ENCODE results near the gene CPZ. TPM values are rescaled to one million over a fixed set of nuclear protein-coding genes. Genes with fewer than 3 reads are reported as not detected.

Gene CPZ
- total RNA-seq, 3 donors from 2014 or later: 2.9 to 13.4 (median 7.5) TPM

- no peak for DNase-seq (ENCODE audit: low spot score in 2 of 2)
- H3K36me3 ChIP-seq: no peaks in the 10 kb centered on the region
- H3K4me1 ChIP-seq: no peaks in the 10 kb centered on the region
- H3K9me3 ChIP-seq: no peaks in the 10 kb centered on the region
- TF ChIP-seq POLR2AphosphoS5 (IDR thresholded peaks at IDR 0.05): no peak
- no peak for TF ChIP-seq POLR2A (IDR thresholded peaks at IDR 0.05)
- TF ChIP-seq CTCF (IDR thresholded peaks at IDR 0.05): no peak
- H3K27me3 ChIP-seq: no peaks in the 10 kb centered on the region
- no peak overlapping the region for H3K27ac ChIP-seq
- intact Hi-C loops (cut with DNase I; ENCODE audit: low total_unique reads): no loop called here
- H3K4me3 ChIP-seq: no peak overlapping the region
These were observed 32.9 kb upstream of the CPZ start for GRCh38 chr4:8559524-8560264.

- intact Hi-C loops (cut with DNase I; ENCODE audit: low total_unique reads): no loop called here
- H3K4me3 ChIP-seq: no peak overlapping the region
- no peaks in the 10 kb centered on the region for H3K27me3 ChIP-seq
- H3K4me1 ChIP-seq: no peaks in the 10 kb centered on the region
- TF ChIP-seq POLR2AphosphoS5 (IDR thresholded peaks at IDR 0.05) (no peak), CTCF (IDR thresholded peaks at IDR 0.05) (no peak), POLR2A (IDR thresholded peaks at IDR 0.05) (no peak)
- H3K27ac ChIP-seq: no peak overlapping the region
- no peaks in the 10 kb centered on the region for H3K9me3 ChIP-seq
- no peak for DNase-seq (ENCODE audit: low spot score in 2 of 2)
- no peaks in the 10 kb centered on the region for H3K36me3 ChIP-seq
These were observed 32.1 kb upstream of the CPZ start for GRCh38 chr4:8560265-8561047.

- Histone ChIP-seq H3K27ac (no peak overlapping the region), H3K27me3 (no peaks in the 10 kb centered on the region), H3K36me3 (no peaks in the 10 kb centered on the region), H3K4me1 (no peaks in the 10 kb centered on the region), H3K9me3 (no peaks in the 10 kb centered on the region), H3K4me3 (no peak overlapping the region)
- no peak for DNase-seq (ENCODE audit: low spot score in 2 of 2)
- TF ChIP-seq POLR2AphosphoS5 (IDR thresholded peaks at IDR 0.05) (no peak), CTCF (IDR thresholded peaks at IDR 0.05) (no peak), POLR2A (IDR thresholded peaks at IDR 0.05) (no peak)
- intact Hi-C loops (cut with DNase I; ENCODE audit: low total_unique reads): no loop called here
These were observed 28.0 kb upstream of the CPZ start for GRCh38 chr4:8564595-8564994.

- no peaks in the 10 kb centered on the region for H3K36me3 ChIP-seq
- DNase-seq (ENCODE audit: low spot score in 2 of 2): no peak
- intact Hi-C loops (cut with DNase I; ENCODE audit: low total_unique reads): no loop called here
- no peak overlapping the region for H3K4me3 ChIP-seq
- no peaks in the 10 kb centered on the region for H3K27me3 ChIP-seq
- no peak for TF ChIP-seq POLR2AphosphoS5 (IDR thresholded peaks at IDR 0.05)
- TF ChIP-seq POLR2A (IDR thresholded peaks at IDR 0.05): no peak
- TF ChIP-seq CTCF (IDR thresholded peaks at IDR 0.05): no peak
- no peak overlapping the region for H3K27ac ChIP-seq
- no peaks in the 10 kb centered on the region for H3K4me1 ChIP-seq
- no peaks in the 10 kb centered on the region for H3K9me3 ChIP-seq
These were observed 24.4 kb upstream of the CPZ start for GRCh38 chr4:8568068-8568668.

GRCh38 chr4:8570201-8570600 is 22.4 kb upstream of the CPZ start:
- no peaks in the 10 kb centered on the region for H3K9me3 ChIP-seq
- no peaks in the 10 kb centered on the region for H3K36me3 ChIP-seq
- no peak overlapping the region for H3K27ac ChIP-seq
- TF ChIP-seq POLR2A (IDR thresholded peaks at IDR 0.05) (no peak), CTCF (IDR thresholded peaks at IDR 0.05) (no peak), POLR2AphosphoS5 (IDR thresholded peaks at IDR 0.05) (no peak)
- H3K27me3 ChIP-seq: no peaks in the 10 kb centered on the region
- H3K4me1 ChIP-seq: no peaks in the 10 kb centered on the region
- intact Hi-C loops (cut with DNase I; ENCODE audit: low total_unique reads): no loop called here
- H3K4me3 ChIP-seq: no peak overlapping the region
- DNase-seq (ENCODE audit: low spot score in 2 of 2): no peak

Data from breast epithelium (tissue), 4 donors.